ENCODE results near the gene C12orf56.
"Not testable (repeated sequence)": the region's sequence is repeated elsewhere in the genome, so short reads cannot be mapped to it uniquely, and the experiment has no call there.

C12orf56 gene

GRCh38 chr12:64362721-64363305 lies 27.7 kb downstream of the C12orf56 start:
- Histone ChIP-seq H3K9me3 (ENCODE audit: low read length) (peaks cover 2% of the 10 kb centered on the region), H3K4me3 (ENCODE audit: low read length) (no peak overlapping the region), H2AFZ (ENCODE audit: low read depth, low read length) (no peak overlapping the region), H3K36me3 (ENCODE audit: insufficient read depth, low read length) (no peaks in the 10 kb centered on the region), H3K4me1 (ENCODE audit: insufficient read depth, low read length) (peaks cover 13% of the 10 kb centered on the region), H3K27me3 (ENCODE audit: insufficient read depth, low read length) (no peaks in the 10 kb centered on the region)

- peaks cover 13% of the 10 kb centered on the region for H3K4me1 ChIP-seq (ENCODE audit: insufficient read depth, low read length)
- H2AFZ ChIP-seq (ENCODE audit: low read depth, low read length); H3K4me3 ChIP-seq (ENCODE audit: low read length); H3K36me3 ChIP-seq (ENCODE audit: insufficient read depth, low read length); H3K9me3 ChIP-seq (ENCODE audit: low read length); H3K27me3 ChIP-seq (ENCODE audit: insufficient read depth, low read length): not testable (repeated sequence)
Observed at GRCh38 chr12:64361173-64361572, 29.4 kb downstream of the C12orf56 start.

- H3K4me3 ChIP-seq (ENCODE audit: low read length); H3K9me3 ChIP-seq (ENCODE audit: low read length); H3K27me3 ChIP-seq (ENCODE audit: insufficient read depth, low read length); H3K36me3 ChIP-seq (ENCODE audit: insufficient read depth, low read length); H3K4me1 ChIP-seq (ENCODE audit: insufficient read depth, low read length); H2AFZ ChIP-seq (ENCODE audit: low read depth, low read length): not testable (repeated sequence)
Observed at GRCh38 chr12:64356209-64356608, 34.3 kb downstream of the C12orf56 start.

GRCh38 chr12:64352181-64352580 lies 38.4 kb downstream of the C12orf56 start:
- no peak overlapping the region for H2AFZ ChIP-seq (ENCODE audit: low read depth, low read length)
- H3K9me3 ChIP-seq (ENCODE audit: low read length): peaks cover 8% of the 10 kb centered on the region
- H3K4me1 ChIP-seq (ENCODE audit: insufficient read depth, low read length): no peaks in the 10 kb centered on the region
- no peak overlapping the region for H3K4me3 ChIP-seq (ENCODE audit: low read length)
- H3K36me3 ChIP-seq (ENCODE audit: insufficient read depth, low read length): no peaks in the 10 kb centered on the region
- no peaks in the 10 kb centered on the region for H3K27me3 ChIP-seq (ENCODE audit: insufficient read depth, low read length)

GRCh38 chr12:64351265-64351664 lies 39.3 kb downstream of the C12orf56 start:
- Histone ChIP-seq H3K4me1 (ENCODE audit: insufficient read depth, low read length) (peaks cover 4% of the 10 kb centered on the region), H3K27me3 (ENCODE audit: insufficient read depth, low read length) (no peaks in the 10 kb centered on the region), H3K9me3 (ENCODE audit: low read length) (peaks cover 5% of the 10 kb centered on the region), H2AFZ (ENCODE audit: low read depth, low read length) (no peak overlapping the region), H3K36me3 (ENCODE audit: insufficient read depth, low read length) (no peaks in the 10 kb centered on the region), H3K4me3 (ENCODE audit: low read length) (no peak overlapping the region)

GRCh38 chr12:64347630-64348029 lies 42.9 kb downstream of the C12orf56 start:
- Histone ChIP-seq H3K27me3 (ENCODE audit: insufficient read depth, low read length) (no peaks in the 10 kb centered on the region), H3K4me1 (ENCODE audit: insufficient read depth, low read length) (peaks cover 8% of the 10 kb centered on the region), H3K36me3 (ENCODE audit: insufficient read depth, low read length) (no peaks in the 10 kb centered on the region), H2AFZ (ENCODE audit: low read depth, low read length) (no peak overlapping the region), H3K4me3 (ENCODE audit: low read length) (no peak overlapping the region), H3K9me3 (ENCODE audit: low read length) (peaks cover 5% of the 10 kb centered on the region)

- H3K36me3 ChIP-seq (ENCODE audit: insufficient read depth, low read length); H3K4me1 ChIP-seq (ENCODE audit: insufficient read depth, low read length); H3K27me3 ChIP-seq (ENCODE audit: insufficient read depth, low read length); H3K9me3 ChIP-seq (ENCODE audit: low read length); H2AFZ ChIP-seq (ENCODE audit: low read depth, low read length); H3K4me3 ChIP-seq (ENCODE audit: low read length): not testable (repeated sequence)
Observed at GRCh38 chr12:64344631-64345030, 45.9 kb downstream of the C12orf56 start.

- H3K4me3 ChIP-seq (ENCODE audit: low read length); H3K9me3 ChIP-seq (ENCODE audit: low read length); H2AFZ ChIP-seq (ENCODE audit: low read depth, low read length); H3K4me1 ChIP-seq (ENCODE audit: insufficient read depth, low read length); H3K36me3 ChIP-seq (ENCODE audit: insufficient read depth, low read length); H3K27me3 ChIP-seq (ENCODE audit: insufficient read depth, low read length): not testable (repeated sequence)
Observed at GRCh38 chr12:64340546-64340945, 50.0 kb downstream of the C12orf56 start.

- Histone ChIP-seq H3K9me3 (ENCODE audit: low read length) (peaks cover 1% of the 10 kb centered on the region), H3K36me3 (ENCODE audit: insufficient read depth, low read length) (no peaks in the 10 kb centered on the region), H2AFZ (ENCODE audit: low read depth, low read length) (no peak overlapping the region), H3K4me3 (ENCODE audit: low read length) (no peak overlapping the region), H3K27me3 (ENCODE audit: insufficient read depth, low read length) (no peaks in the 10 kb centered on the region), H3K4me1 (ENCODE audit: insufficient read depth, low read length) (no peaks in the 10 kb centered on the region)
Observed at GRCh38 chr12:64335886-64336466, 54.6 kb downstream of the C12orf56 start.

GRCh38 chr12:64332938-64333337 lies 57.6 kb downstream of the C12orf56 start:
- no peak overlapping the region for H2AFZ ChIP-seq (ENCODE audit: low read depth, low read length)
- no peaks in the 10 kb centered on the region for H3K9me3 ChIP-seq (ENCODE audit: low read length)
- no peaks in the 10 kb centered on the region for H3K27me3 ChIP-seq (ENCODE audit: insufficient read depth, low read length)
- no peaks in the 10 kb centered on the region for H3K4me1 ChIP-seq (ENCODE audit: insufficient read depth, low read length)
- H3K4me3 ChIP-seq (ENCODE audit: low read length): no peak overlapping the region
- no peaks in the 10 kb centered on the region for H3K36me3 ChIP-seq (ENCODE audit: insufficient read depth, low read length)

GRCh38 chr12:64332296-64332695 lies 58.3 kb downstream of the C12orf56 start:
- Histone ChIP-seq H3K27me3 (ENCODE audit: insufficient read depth, low read length) (no peaks in the 10 kb centered on the region), H3K4me1 (ENCODE audit: insufficient read depth, low read length) (no peaks in the 10 kb centered on the region), H2AFZ (ENCODE audit: low read depth, low read length) (no peak overlapping the region), H3K4me3 (ENCODE audit: low read length) (no peak overlapping the region), H3K36me3 (ENCODE audit: insufficient read depth, low read length) (no peaks in the 10 kb centered on the region), H3K9me3 (ENCODE audit: low read length) (no peaks in the 10 kb centered on the region)

- not testable (repeated sequence) for H3K4me1 ChIP-seq (ENCODE audit: insufficient read depth, low read length); H2AFZ ChIP-seq (ENCODE audit: low read depth, low read length); H3K4me3 ChIP-seq (ENCODE audit: low read length); H3K27me3 ChIP-seq (ENCODE audit: insufficient read depth, low read length); H3K36me3 ChIP-seq (ENCODE audit: insufficient read depth, low read length); H3K9me3 ChIP-seq (ENCODE audit: low read length)
Observed at GRCh38 chr12:64329031-64329710, 61.4 kb downstream of the C12orf56 start.

GRCh38 chr12:64325055-64325454 lies 65.5 kb downstream of the C12orf56 start:
- Histone ChIP-seq H3K4me1 (ENCODE audit: insufficient read depth, low read length) (no peaks in the 10 kb centered on the region), H3K4me3 (ENCODE audit: low read length) (no peak overlapping the region), H3K9me3 (ENCODE audit: low read length) (peaks cover 2% of the 10 kb centered on the region), H2AFZ (ENCODE audit: low read depth, low read length) (no peak overlapping the region), H3K27me3 (ENCODE audit: insufficient read depth, low read length) (no peaks in the 10 kb centered on the region), H3K36me3 (ENCODE audit: insufficient read depth, low read length) (no peaks in the 10 kb centered on the region)

All from neuron (in vitro differentiated cells).